CD4-positive, alpha-beta memory T cell (primary cell): ENCODE results near the gene MAJIN. TPM values are rescaled to one million over a fixed set of nuclear protein-coding genes. Genes with fewer than 3 reads are reported as not detected.
A peak's percentile ranks its signal among the peaks of the same experiment; 100 is the strongest.

Experiments
- CTCF ChIA-PET: fragments of 350-600 bp; sonication (Branson Sonifier 250); formaldehyde crosslinking; loops from one replicate; lab custom pipeline; 2021; ENCODE audit warnings: inconsistent platforms; ENCODE audit not compliant: partially characterized antibody; lab: Charles Lee
- POLR2A ChIA-PET: fragments of 350-600 bp; sonication (Branson Sonifier 250); formaldehyde crosslinking; loops from one replicate; lab custom pipeline; 2021; ENCODE audit not compliant: partially characterized antibody; lab: Charles Lee
- DNase-seq, 5 donors: peaks; one replicate each; pipeline versions ENCODE4 v3.0.0 to v3.0.0-alpha.2; 2020 to 2022; ENCODE audit warnings: mixed read lengths in 1 of 5
- H3K27ac ChIP-seq: one replicate; pipeline ENCODE4 v1.7.0; 2013; ENCODE audit warnings: low read depth, low read length
- H3K27me3 ChIP-seq: 2 replicates; pipeline ENCODE4 v1.7.0; 2013; ENCODE audit warnings: mild to moderate bottlenecking, low read length, moderate library complexity; ENCODE audit not compliant: insufficient read depth
- H3K36me3 ChIP-seq: 2 replicates; pipeline ENCODE4 v1.7.0; 2013; ENCODE audit warnings: mild to moderate bottlenecking, low read length, moderate library complexity; ENCODE audit not compliant: insufficient read depth
- H3K4me1 ChIP-seq: 2 replicates; pipeline ENCODE4 v1.7.0; 2013; ENCODE audit warnings: mild to moderate bottlenecking, low read length, moderate library complexity; ENCODE audit not compliant: insufficient read depth
- H3K4me3 ChIP-seq, 2 donors: one replicate each; pipeline ENCODE4 v1.7.0; 2013; ENCODE audit warnings: low read length in 2 of 2, mild to moderate bottlenecking in 1 of 2
- H3K9me3 ChIP-seq, 2 donors: one replicate each; pipeline ENCODE4 v1.7.0; 2013; ENCODE audit warnings: low read length in 2 of 2, control low read depth in 1 of 2; ENCODE audit not compliant: control insufficient read depth in 1 of 2
- H3K27ac Mint-ChIP-seq, 7 donors: one replicate each; pipeline ENCODE4 v1.8.0; 2020 to 2021; ENCODE audit warnings: mixed read lengths in 7 of 7, mild to moderate bottlenecking in 6 of 7, inconsistent platforms in 3 of 7, moderate library complexity in 3 of 7
- H3K27me3 Mint-ChIP-seq, 2 donors: one replicate each; pipeline ENCODE4 v1.8.0; 2020 to 2021; ENCODE audit warnings: mixed read lengths in 2 of 2
- H3K36me3 Mint-ChIP-seq, 2 donors: one replicate each; pipeline ENCODE4 v1.8.0; 2020 to 2021; ENCODE audit warnings: mixed read lengths in 2 of 2, inconsistent platforms in 1 of 2, mild to moderate bottlenecking in 1 of 2
- H3K4me1 Mint-ChIP-seq, 4 donors: one replicate each; pipeline ENCODE4 v1.8.0; 2020 to 2021; ENCODE audit warnings: mixed read lengths in 4 of 4, mild to moderate bottlenecking in 1 of 4
- H3K4me3 Mint-ChIP-seq, 8 donors: one replicate each; pipeline ENCODE4 v1.8.0; 2020 to 2021; ENCODE audit warnings: mixed read lengths in 8 of 8, mild to moderate bottlenecking in 7 of 8, moderate library complexity in 6 of 8, inconsistent platforms in 3 of 8
- H3K9me3 Mint-ChIP-seq, 8 donors: one replicate each; pipeline ENCODE4 v1.8.0; 2020 to 2021; ENCODE audit warnings: mixed read lengths in 8 of 8, mild to moderate bottlenecking in 5 of 8, inconsistent platforms in 3 of 8, moderate library complexity in 1 of 8
- intact Hi-C: fragments of 100-400 bp; cut with micrococcal nuclease; formaldehyde crosslinking; loops from one replicate; pipeline ENCODE4 v1.15.1; 2023
- polyA plus RNA-seq, 2 donors: library from polyadenylated mRNA; unstranded; fragments of 300-500 nt; fragmentation: Illumina TruSeq; gene quantifications; one replicate each; pipeline ENCODE4 v1.2.3, GENCODE V29; 2021
- total RNA-seq, 2 experiments: library from RNA; stranded (reverse); gene quantifications; one replicate each; pipeline ENCODE4 v1.2.3, GENCODE V29; 2021

MAJIN gene
- total and polyA plus RNA-seq, 4 experiments from 2014 or later, result 0.44 to 0.91 TPM; not detected in 2

GRCh38 chr11:64920124-64920523, 51.8 kb downstream of the MAJIN start:
- H3K4me1 Mint-ChIP-seq, result peaks cover 20 to 40% (median 30%) of the 10 kb centered on the region in 4 donors
- no peaks in the 10 kb centered on the region for H3K36me3 ChIP-seq
- H3K9me3 Mint-ChIP-seq, result no peaks in the 10 kb centered on the region
- intact Hi-C loops, result no loop called here
- H3K4me3 ChIP-seq, result no peak overlapping the region
- no peak overlapping the region for H3K4me3 Mint-ChIP-seq
- peaks cover 0 to 22% of the 10 kb centered on the region in 2 donors for H3K36me3 Mint-ChIP-seq
- H3K4me1 ChIP-seq, result peaks cover 39% of the 10 kb centered on the region
- DNase-seq, result no peak
- POLR2A ChIA-PET, result no interaction called here
- no peak overlapping the region for H3K27ac ChIP-seq
- no peaks in the 10 kb centered on the region for H3K27me3 Mint-ChIP-seq
- CTCF ChIA-PET, result interaction anchor here (0.6 kb wide), 1 partner anchor 31 kb away, joined by 3 read pairs; no protein-coding TSS in a partner anchor
- H3K27ac Mint-ChIP-seq, result no peak overlapping the region
- H3K27me3 ChIP-seq, result no peaks in the 10 kb centered on the region
- no peaks in the 10 kb centered on the region for H3K9me3 ChIP-seq

DNA sequence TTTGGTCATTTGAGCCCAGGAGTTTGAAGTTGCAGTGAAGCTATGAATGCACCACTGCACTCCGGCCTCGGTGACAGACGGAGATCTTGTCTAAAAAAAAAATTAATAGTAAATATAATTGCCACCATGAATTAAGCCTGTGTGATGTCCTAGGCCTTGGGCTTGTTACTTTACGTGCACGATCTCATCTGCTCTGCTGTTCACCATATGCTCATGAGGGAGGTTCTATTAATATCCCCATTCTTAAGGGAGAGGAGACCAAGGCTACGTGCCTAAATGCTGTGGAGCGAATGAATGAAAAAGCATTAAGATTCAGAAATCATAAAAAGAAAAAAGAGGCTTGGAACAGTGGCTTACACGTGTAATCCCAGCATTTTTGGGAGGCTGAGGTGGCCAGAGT, 52.3 kb downstream of the MAJIN start:
- intact Hi-C loops, result loop anchor here (5.0 kb wide), 1 partner anchor 1348 kb away; the partner anchor contains the start of gene RAB1B
- POLR2A ChIA-PET, result no interaction called here

DNA sequence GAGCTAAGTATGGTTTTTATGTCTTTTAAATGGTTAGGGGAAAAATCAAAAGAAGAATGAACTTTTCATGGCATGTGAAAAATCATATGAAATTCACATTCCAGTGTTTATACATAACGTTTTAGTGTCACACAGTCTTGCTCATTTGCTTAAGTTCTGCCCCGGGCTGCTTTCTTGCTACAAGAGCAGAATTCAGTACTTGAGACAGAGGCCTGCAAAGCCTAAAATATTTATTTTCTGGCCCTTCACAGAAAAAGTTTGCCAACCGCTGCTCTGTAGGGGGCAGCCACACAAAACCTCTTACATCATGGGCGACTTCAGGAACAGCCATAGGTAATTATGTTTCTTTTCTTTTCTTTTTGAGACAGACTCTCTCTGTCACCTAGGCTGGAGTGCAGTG, 53.9 kb downstream of the MAJIN start:
- intact Hi-C loops, result loop anchor here (5.0 kb wide), 1 partner anchor 1349 kb away; the partner anchor contains the start of gene RAB1B
- H3K4me1 Mint-ChIP-seq, result peaks cover 15 to 28% (median 23%) of the 10 kb centered on the region in 4 donors
- H3K9me3 Mint-ChIP-seq, result no peaks in the 10 kb centered on the region
- DNase-seq, result no peak
- Histone ChIP-seq H3K4me1 (peaks cover 27% of the 10 kb centered on the region), H3K9me3 (no peaks in the 10 kb centered on the region), H3K27ac (peak overlapping the region; percentile 43), H3K36me3 (peaks cover 9% of the 10 kb centered on the region), H3K27me3 (no peaks in the 10 kb centered on the region), H3K4me3 (peak overlapping the region in 1 of 2 donors; percentile 73)
- POLR2A ChIA-PET, result interaction anchor here (0.6 to 5.8 kb wide), 6 partner anchors 8 to 941 kb away, joined by 3 to 46 read pairs (median 7); partner anchors contain the start of genes EHD1, PPP2R5B, SAC3D1 and ZNHIT2
- H3K27ac Mint-ChIP-seq, result peak overlapping the region; percentile 92 to 97 (median 95)
- H3K27me3 Mint-ChIP-seq, result no peaks in the 10 kb centered on the region
- peaks cover 8 to 21% of the 10 kb centered on the region in 2 donors for H3K36me3 Mint-ChIP-seq
- CTCF ChIA-PET, result interaction anchor here (1.0 to 1.7 kb wide), 4 partner anchors 15 to 108 kb away, joined by 3 to 4 read pairs (median 3); no protein-coding TSS in a partner anchor
- H3K4me3 Mint-ChIP-seq, result peak overlapping the region; percentile 91 to 96 (median 93)

More for the DNA sequence above, 52.3 kb downstream of the MAJIN start:
- Histone ChIP-seq H3K36me3 (no peaks in the 10 kb centered on the region), H3K9me3 (no peaks in the 10 kb centered on the region), H3K4me1 (peaks cover 38% of the 10 kb centered on the region), H3K27me3 (no peaks in the 10 kb centered on the region), H3K27ac (no peak overlapping the region), H3K4me3 (no peak overlapping the region)
- CTCF ChIA-PET, result interaction anchor here (0.6 kb wide), 1 partner anchor 32 kb away, joined by 3 read pairs; no protein-coding TSS in a partner anchor
- no peak overlapping the region for H3K4me3 Mint-ChIP-seq
- H3K4me1 Mint-ChIP-seq, result peaks cover 21 to 39% (median 29%) of the 10 kb centered on the region in 4 donors
- no peak overlapping the region for H3K27ac Mint-ChIP-seq
- H3K36me3 Mint-ChIP-seq, result peaks cover under 1 to 20% of the 10 kb centered on the region in 2 donors
- DNase-seq, result no peak
- no peaks in the 10 kb centered on the region for H3K27me3 Mint-ChIP-seq
- no peaks in the 10 kb centered on the region for H3K9me3 Mint-ChIP-seq

DNA sequence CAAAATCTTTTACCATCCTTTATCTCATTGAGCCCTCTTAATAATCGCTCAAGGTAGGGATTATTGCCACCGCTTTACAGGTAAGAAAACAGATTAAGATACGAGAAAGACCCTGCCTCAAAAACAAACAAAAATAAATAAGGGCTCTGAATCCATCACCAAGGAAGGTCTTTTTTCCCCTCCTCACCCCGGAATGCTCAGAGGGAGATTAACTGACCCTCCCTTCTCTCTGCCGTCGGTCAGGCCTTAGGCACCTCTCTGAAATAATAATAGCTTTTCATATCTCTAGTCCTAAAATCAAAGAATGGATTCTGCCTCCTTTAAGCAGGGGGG, 54.3 kb downstream of the MAJIN start:
- CTCF ChIA-PET, result interaction anchor here (1.0 to 1.7 kb wide), 3 partner anchors 15 to 109 kb away, joined by 3 to 4 read pairs (median 3); no protein-coding TSS in a partner anchor
- H3K27me3 Mint-ChIP-seq, result no peaks in the 10 kb centered on the region

GRCh38 chr11:64916775-64917662, 54.9 kb downstream of the MAJIN start, which contains the start of gene ATG2A:
TSS of gene ATG2A (minus strand) at chr11:64917209. CDS start at chr11:64917135, 74 bp downstream.
- H3K4me3 ChIP-seq, result peak within 1 kb of the TSS; percentile 94 to 97
- no peaks in the 10 kb centered on the region for H3K27me3 Mint-ChIP-seq
- H3K27ac Mint-ChIP-seq, result peak within 1 kb of the TSS; percentile 93 to 97 (median 96)
- intact Hi-C loops, result loop anchor here (1.0 to 5.0 kb wide), 7 partner anchors 7 to 1350 kb away; partner anchors contain the start of genes EHD1, PPP2R5B, RAB1B and SNX15
- peaks cover 27% of the 10 kb centered on the region for H3K4me1 ChIP-seq
- peak within 1 kb of the TSS; percentile 91 to 96 (median 93) for H3K4me3 Mint-ChIP-seq
- peak; percentile 98 to 99 (median 99) for DNase-seq
- peak within 1 kb of the TSS; percentile 88 for H3K27ac ChIP-seq
- H3K36me3 Mint-ChIP-seq, result peaks cover 8 to 26% of the 10 kb centered on the region in 2 donors
- peaks cover 17% of the 10 kb centered on the region for H3K36me3 ChIP-seq
- H3K4me1 Mint-ChIP-seq, result peaks cover 15 to 28% (median 23%) of the 10 kb centered on the region in 4 donors
- no peaks in the 10 kb centered on the region for H3K9me3 Mint-ChIP-seq
- H3K9me3 ChIP-seq, result no peaks in the 10 kb centered on the region
- CTCF ChIA-PET, result interaction anchor here (1.0 to 1.7 kb wide), 4 partner anchors 16 to 109 kb away, joined by 3 to 4 read pairs (median 3); no protein-coding TSS in a partner anchor
- H3K27me3 ChIP-seq, result no peaks in the 10 kb centered on the region
- POLR2A ChIA-PET, result interaction anchor here (1.0 to 5.8 kb wide), 12 partner anchors 9 to 216 kb away, joined by 3 to 46 read pairs (median 4); partner anchors contain the start of genes EHD1, FAU, MRPL49 and PPP2R5B

More for the DNA sequence above, 54.3 kb downstream of the MAJIN start:
- Histone ChIP-seq H3K27me3 (no peaks in the 10 kb centered on the region), H3K36me3 (peaks cover 13% of the 10 kb centered on the region), H3K4me3 (peak overlapping the region; percentile 3 to 73), H3K27ac (peak overlapping the region; percentile 43), H3K9me3 (no peaks in the 10 kb centered on the region), H3K4me1 (peaks cover 27% of the 10 kb centered on the region)
- no peak for DNase-seq
- Mint-ChIP-seq H3K9me3 (no peaks in the 10 kb centered on the region), H3K4me3 (peak overlapping the region; percentile 91 to 96 (median 93)), H3K4me1 (peaks cover 15 to 28% (median 23%) of the 10 kb centered on the region in 4 donors), H3K27ac (peak overlapping the region; percentile 92 to 97 (median 95)), H3K36me3 (peaks cover 8 to 22% of the 10 kb centered on the region in 2 donors)
- POLR2A ChIA-PET, result interaction anchor here (0.6 to 5.8 kb wide), 7 partner anchors 9 to 941 kb away, joined by 3 to 46 read pairs (median 7); partner anchors contain the start of genes EHD1, FAU, MRPL49 and PPP2R5B
- intact Hi-C loops, result loop anchor here (1.0 to 5.0 kb wide), 6 partner anchors 17 to 1350 kb away; partner anchors contain the start of genes EHD1, RAB1B, SNX15 and ZNHIT2

- Histone ChIP-seq H3K36me3 (peaks cover 25% of the 10 kb centered on the region), H3K4me3 (peak overlapping the region; percentile 94 to 97), H3K27ac (peak overlapping the region; percentile 88), H3K9me3 (no peaks in the 10 kb centered on the region), H3K4me1 (peaks cover 27% of the 10 kb centered on the region), H3K27me3 (no peaks in the 10 kb centered on the region)
- Mint-ChIP-seq H3K4me3 (peak overlapping the region; percentile 91 to 96 (median 93)), H3K27ac (peak overlapping the region; percentile 91 to 97 (median 96)), H3K9me3 (no peaks in the 10 kb centered on the region), H3K36me3 (peaks cover 14 to 33% of the 10 kb centered on the region in 2 donors), H3K27me3 (no peaks in the 10 kb centered on the region), H3K4me1 (peaks cover 15 to 31% (median 24%) of the 10 kb centered on the region in 4 donors)
- intact Hi-C loops, result loop anchor here (1.0 to 5.0 kb wide), 3 partner anchors 8 to 1351 kb away; partner anchors contain the start of genes PPP2R5B and RAB1B
- POLR2A ChIA-PET, result interaction anchor here (0.6 to 5.8 kb wide), 12 partner anchors 10 to 217 kb away, joined by 3 to 46 read pairs (median 4); partner anchors contain the start of genes EHD1, FAU, MRPL49 and PPP2R5B
- peak; percentile 47 to 69 (median 55) for DNase-seq
- CTCF ChIA-PET, result interaction anchor here (1.4 to 1.7 kb wide), 2 partner anchors 22 to 69 kb away, joined by 3 to 6 read pairs; no protein-coding TSS in a partner anchor
Observed at GRCh38 chr11:64916040-64916774, 55.7 kb downstream of the MAJIN start.
